Gastrocnemius medialis (tissue), 4 donors: ENCODE measurements around the gene NSD2. TPM values are rescaled to one million over a fixed set of nuclear protein-coding genes. Genes with fewer than 3 reads are reported as not detected.

Experiments
- ATAC-seq, 2 donors: fragments of 150-250 bp; one replicate each; pipeline ENCODE4 v1.9.1; 2016
- DNase-seq, 2 donors: peaks; one replicate each; pipeline ENCODE4 v3.0.0-alpha.2; 2019
- H3K27ac ChIP-seq, 4 donors: fragments of 200-600 bp; sonication (generic); 1 replicate in 1 of 4; 2 replicates in 3 of 4; pipeline ENCODE4 v1.5.1; 2016 to 2018; ENCODE audit warnings: mild to moderate bottlenecking in 2 of 4, moderate library complexity in 1 of 4
- H3K27me3 ChIP-seq, 3 donors: fragments of 200-600 bp; sonication (generic) in 2 of 3; 1 replicate in 1 of 3; 2 replicates in 2 of 3; pipeline versions ENCODE4 v1.5.1 to v1.6.0; 2016 to 2019; ENCODE audit warnings: mild to moderate bottlenecking in 1 of 3, moderate library complexity in 1 of 3
- H3K36me3 ChIP-seq, 2 donors: fragments of 200-600 bp; sonication (generic) in 1 of 2; one replicate each; pipeline ENCODE4 v1.5.1; 2017 to 2018
- H3K4me1 ChIP-seq, 2 donors: fragments of 200-600 bp; sonication (generic) in 1 of 2; one replicate each; pipeline ENCODE4 v1.5.1; 2016 to 2017; ENCODE audit warnings: mild to moderate bottlenecking in 2 of 2
- H3K4me3 ChIP-seq, 4 donors: fragments of 200-600 bp; sonication (generic) in 3 of 4; 1 replicate in 1 of 4; 2 replicates in 3 of 4; pipeline ENCODE4 v1.5.1; 2016 to 2019; ENCODE audit warnings: mild to moderate bottlenecking in 2 of 4
- H3K9me3 ChIP-seq, 3 donors: fragments of 200-600 bp; sonication (generic) in 2 of 3; 1 replicate in 1 of 3; 2 replicates in 2 of 3; pipeline ENCODE4 v1.5.1; 2016 to 2019
- CTCF ChIP-seq, 5 experiments: fragments of 450-650 bp in 3 of 5; fragments of 200-600 bp in 2 of 5; sonication (generic) in 2 of 5; IDR thresholded peaks in 4 of 5; conservative IDR thresholded peaks in 1 of 5; 1 replicate in 4 of 5; 2 replicates in 1 of 5; pipeline ENCODE4 v1.5.1; 2016 to 2019; ENCODE audit warnings: antibody characterized with exemption in 5 of 5, mild to moderate bottlenecking in 3 of 5, moderate library complexity in 3 of 5
- POLR2A ChIP-seq, 2 donors: fragments of 450-650 bp; IDR thresholded peaks; one replicate each; pipeline ENCODE4 v1.6.1; 2017; ENCODE audit warnings: antibody characterized with exemption in 2 of 2, mild to moderate bottlenecking in 2 of 2, moderate library complexity in 2 of 2
- in situ Hi-C, 4 donors: fragments of 200-750 bp; cut with MboI; loops; one replicate each; pipeline versions ENCODE4 v1.15.0 to v1.8.0; 2017; ENCODE audit warnings: low sequenced_read_pairs in 4 of 4
- intact Hi-C: fragments of 100-400 bp; cut with DNase I; formaldehyde crosslinking; loops from one replicate; pipeline ENCODE4 v1.15.1; 2023; ENCODE audit warnings: low total_unique reads
- total RNA-seq, 4 donors: library from RNA; depleted of rRNA; stranded (reverse); fragments of >200 nt; gene quantifications; one replicate each; pipeline versions ENCODE4 v1.1.0 to v1.2.3, GENCODE V29; 2016

The NSD2 gene
- total RNA-seq, 4 donors from 2014 or later: 14.8 to 21.3 (median 16.8) TPM

DNA sequence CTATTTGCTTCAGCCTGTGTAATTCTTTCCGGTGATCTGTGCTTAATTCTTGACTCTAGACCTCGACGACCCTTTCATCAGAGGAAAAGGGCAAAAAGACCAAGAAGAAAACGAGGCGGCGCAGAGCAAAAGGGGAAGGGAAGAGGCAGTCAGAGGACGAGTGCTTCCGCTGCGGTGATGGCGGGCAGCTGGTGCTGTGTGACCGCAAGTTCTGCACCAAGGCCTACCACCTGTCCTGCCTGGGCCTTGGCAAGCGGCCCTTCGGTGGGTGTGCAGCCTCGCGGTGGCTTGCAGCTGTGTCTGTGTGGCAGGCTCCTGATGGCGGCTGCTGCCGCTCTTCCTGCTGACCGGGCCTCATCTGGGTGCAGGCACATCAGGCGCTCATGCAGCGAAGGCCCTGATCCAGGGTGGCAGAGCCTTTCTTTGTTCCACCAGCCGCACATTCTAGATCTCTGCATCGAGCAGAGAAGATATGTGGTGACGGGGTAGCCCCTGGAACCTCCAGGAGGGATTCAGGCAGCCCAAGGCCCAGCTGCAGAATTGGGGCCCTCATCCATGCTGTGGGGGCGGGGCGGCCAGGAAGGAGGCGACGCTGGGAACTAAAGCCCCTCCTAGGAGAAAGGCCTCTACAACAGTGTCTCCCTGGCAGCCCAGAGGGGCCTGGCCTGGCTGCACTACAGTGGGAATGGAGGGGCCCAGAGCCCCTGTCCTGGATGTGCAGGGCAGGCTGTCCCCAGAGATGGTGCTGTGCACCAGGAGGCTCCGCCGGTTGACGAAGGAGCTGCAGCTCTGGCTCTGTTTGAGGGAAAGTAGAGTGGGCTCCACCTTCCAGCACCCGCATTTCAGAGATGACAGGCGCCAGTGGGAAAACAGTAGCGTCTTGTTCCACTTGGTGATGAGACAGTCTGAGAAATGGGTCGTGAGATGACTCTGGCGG is 105.5 kb downstream of the NSD2 start:
- ATAC-seq (no peak), DNase-seq (no peak)
- Histone ChIP-seq H3K4me1 (no peaks in the 10 kb centered on the region), H3K27me3 (no peaks in the 10 kb centered on the region), H3K27ac (no peak overlapping the region), H3K9me3 (no peaks in the 10 kb centered on the region), H3K36me3 (peaks cover 0 to 68% of the 10 kb centered on the region in 2 donors), H3K4me3 (no peak overlapping the region)
- TF ChIP-seq POLR2A (IDR thresholded peaks at IDR 0.05) (no peak), CTCF (IDR thresholded peaks at IDR 0.05 in 4 of 5, conservative IDR thresholded peaks at IDR 0.05 in 1 of 5) (no peak)
- intact Hi-C loops: no loop called here
- in situ Hi-C loops: no loop called here

- Histone ChIP-seq H3K27ac (peak overlapping the region in 1 of 4 donors; percentile 13), H3K4me3 (no peak overlapping the region), H3K4me1 (no peaks in the 10 kb centered on the region), H3K9me3 (no peaks in the 10 kb centered on the region), H3K27me3 (no peaks in the 10 kb centered on the region), H3K36me3 (peaks cover 0 to 80% of the 10 kb centered on the region in 2 donors)
- DNase-seq: no peak
- TF ChIP-seq POLR2A (IDR thresholded peaks at IDR 0.05) (no peak), CTCF (IDR thresholded peaks at IDR 0.05 in 4 of 5, conservative IDR thresholded peaks at IDR 0.05 in 1 of 5) (no peak)
- ATAC-seq: no peak
- in situ Hi-C loops (no loop called here), intact Hi-C loops (no loop called here)
Measured at GRCh38 chr4:1978226-1978625, 107.0 kb downstream of the NSD2 start.

GRCh38 chr4:1978741-1979476 is 107.7 kb downstream of the NSD2 start:
- TF ChIP-seq POLR2A (IDR thresholded peaks at IDR 0.05): no peak
- TF ChIP-seq CTCF (IDR thresholded peaks at IDR 0.05 in 4 of 5, conservative IDR thresholded peaks at IDR 0.05 in 1 of 5): no peak
- in situ Hi-C loops: no loop called here
- Histone ChIP-seq H3K4me3 (no peak overlapping the region), H3K27ac (no peak overlapping the region), H3K4me1 (no peaks in the 10 kb centered on the region), H3K27me3 (no peaks in the 10 kb centered on the region), H3K36me3 (peaks cover 0 to 87% of the 10 kb centered on the region in 2 donors), H3K9me3 (no peaks in the 10 kb centered on the region)
- no peak for DNase-seq
- intact Hi-C loops: no loop called here
- ATAC-seq: no peak

DNA sequence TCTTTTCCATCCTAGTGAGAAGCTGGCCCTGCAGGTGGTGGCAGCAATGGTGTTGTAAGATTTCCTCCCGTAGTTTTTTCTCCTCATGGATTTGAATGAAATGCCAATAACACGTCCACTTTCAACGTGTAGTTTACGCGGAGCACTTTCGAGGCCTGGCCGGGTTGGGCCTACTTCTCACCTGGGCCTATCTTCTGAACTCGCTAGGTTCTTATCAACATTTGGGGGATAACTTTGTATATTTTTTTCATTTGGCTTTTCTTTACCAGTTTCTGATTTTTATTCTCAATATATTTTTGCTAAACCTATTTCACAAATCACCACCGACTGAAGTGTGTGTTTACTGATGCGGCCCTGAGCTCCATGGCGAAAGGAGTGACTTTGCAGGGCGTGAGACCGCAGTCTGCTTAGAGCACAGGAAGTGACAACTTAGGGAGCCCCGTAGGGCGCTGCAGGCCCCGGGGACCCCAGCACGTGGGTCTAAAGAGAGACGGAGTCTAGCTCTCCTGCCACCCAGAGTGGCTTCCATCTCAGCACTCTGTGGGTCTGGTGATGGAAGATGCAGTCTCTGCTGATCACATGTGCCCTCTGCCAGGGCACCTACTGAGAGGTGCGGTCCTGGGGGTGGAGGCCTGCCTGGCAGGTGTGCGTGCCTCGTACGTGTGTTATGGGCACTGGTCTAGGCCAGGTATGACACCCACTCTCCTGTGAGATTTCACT is 108.4 kb downstream of the NSD2 start:
- Histone ChIP-seq H3K36me3 (peaks cover 0 to 90% of the 10 kb centered on the region in 2 donors), H3K4me1 (no peaks in the 10 kb centered on the region), H3K9me3 (no peaks in the 10 kb centered on the region), H3K27ac (no peak overlapping the region), H3K4me3 (no peak overlapping the region), H3K27me3 (no peaks in the 10 kb centered on the region)
- ATAC-seq (no peak), DNase-seq (no peak)
- intact Hi-C loops (no loop called here), in situ Hi-C loops (no loop called here)
- TF ChIP-seq POLR2A (IDR thresholded peaks at IDR 0.05) (no peak), CTCF (IDR thresholded peaks at IDR 0.05 in 4 of 5, conservative IDR thresholded peaks at IDR 0.05 in 1 of 5) (no peak)
